Endothelial cell of hepatic sinusoid (primary cell): ENCODE data around the gene MYO6.

ENCODE experiments used
- in situ Hi-C: cut with HindIII; loops from 2 replicates; pipeline ENCODE4 v1.10.0; 2017; ENCODE audit warnings: low sequenced_read_pairs

MYO6 gene

DNA sequence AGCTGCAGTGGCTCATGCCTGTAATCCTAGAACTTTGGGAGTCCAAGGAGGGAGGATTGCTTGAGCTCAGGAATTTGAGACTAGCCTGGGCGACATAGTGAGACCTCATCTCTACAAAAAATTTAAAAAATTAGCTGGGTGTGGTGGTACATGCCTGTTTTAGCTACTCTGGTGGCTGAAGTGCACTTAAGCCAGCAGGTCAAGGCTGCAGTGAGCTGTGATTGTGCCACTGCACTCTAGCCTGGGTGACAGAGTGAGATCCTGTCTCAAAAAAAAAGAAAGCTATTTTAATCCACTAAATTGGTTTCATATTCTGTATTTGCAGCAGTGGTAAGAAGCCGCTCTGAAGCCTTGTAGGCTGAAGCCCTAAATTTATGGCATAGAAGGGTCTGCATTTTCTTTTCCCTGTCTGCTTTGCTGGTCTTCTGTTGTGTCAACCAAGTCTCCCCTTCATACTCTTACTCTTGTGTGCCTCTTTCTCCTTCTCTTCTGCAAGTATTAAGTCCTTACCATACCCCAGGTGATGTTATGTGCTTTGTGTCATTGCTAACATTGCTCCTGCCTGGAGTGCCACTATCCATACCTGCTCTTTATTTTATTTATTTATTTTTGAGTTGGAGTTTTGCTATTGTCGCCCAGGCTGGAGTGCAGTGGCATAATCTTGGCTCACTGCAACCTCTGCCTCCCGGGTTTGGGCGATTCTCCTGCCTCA lies 70.9 kb downstream of the MYO6 start:
- in situ Hi-C loops, result no loop called here

DNA sequence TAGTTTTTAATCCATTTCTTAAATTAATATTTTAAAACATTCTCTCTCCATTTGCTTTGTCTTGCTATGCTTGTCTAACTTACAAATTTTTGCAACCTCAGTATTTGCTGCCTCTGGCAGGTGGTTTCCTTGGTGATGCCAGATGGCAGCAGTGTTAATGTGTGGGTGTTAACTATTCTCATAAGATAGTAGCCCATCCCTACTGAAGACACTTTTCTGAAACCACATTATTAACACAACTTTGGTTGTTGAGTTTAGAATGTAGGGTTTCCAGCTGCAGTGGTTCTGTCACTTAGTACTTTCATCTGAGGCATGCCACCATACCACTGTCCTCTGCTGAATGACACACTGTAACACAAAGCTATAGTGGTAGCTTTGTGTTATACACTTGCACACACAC lies 75.1 kb downstream of the MYO6 start:
- in situ Hi-C loops, result no loop called here

DNA sequence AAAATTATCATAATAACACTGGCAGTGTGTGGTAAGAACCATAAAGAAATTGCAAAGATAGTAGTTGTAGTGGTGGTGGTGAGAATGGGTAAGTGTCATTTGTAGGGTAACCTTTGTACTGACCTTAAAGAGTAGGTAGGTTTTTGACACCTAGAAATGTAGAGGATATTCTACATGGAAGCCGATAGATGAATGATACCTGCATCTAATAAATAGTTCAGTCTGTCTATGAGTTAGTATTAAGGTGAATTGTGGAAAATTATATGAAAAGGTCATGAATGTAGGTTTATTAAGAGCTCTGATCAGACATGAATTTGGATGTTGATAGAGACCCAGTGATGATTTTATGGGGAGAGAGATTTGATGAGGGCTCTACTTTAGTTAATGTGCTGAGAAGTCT lies 78.1 kb downstream of the MYO6 start:
- in situ Hi-C loops, result no loop called here

DNA sequence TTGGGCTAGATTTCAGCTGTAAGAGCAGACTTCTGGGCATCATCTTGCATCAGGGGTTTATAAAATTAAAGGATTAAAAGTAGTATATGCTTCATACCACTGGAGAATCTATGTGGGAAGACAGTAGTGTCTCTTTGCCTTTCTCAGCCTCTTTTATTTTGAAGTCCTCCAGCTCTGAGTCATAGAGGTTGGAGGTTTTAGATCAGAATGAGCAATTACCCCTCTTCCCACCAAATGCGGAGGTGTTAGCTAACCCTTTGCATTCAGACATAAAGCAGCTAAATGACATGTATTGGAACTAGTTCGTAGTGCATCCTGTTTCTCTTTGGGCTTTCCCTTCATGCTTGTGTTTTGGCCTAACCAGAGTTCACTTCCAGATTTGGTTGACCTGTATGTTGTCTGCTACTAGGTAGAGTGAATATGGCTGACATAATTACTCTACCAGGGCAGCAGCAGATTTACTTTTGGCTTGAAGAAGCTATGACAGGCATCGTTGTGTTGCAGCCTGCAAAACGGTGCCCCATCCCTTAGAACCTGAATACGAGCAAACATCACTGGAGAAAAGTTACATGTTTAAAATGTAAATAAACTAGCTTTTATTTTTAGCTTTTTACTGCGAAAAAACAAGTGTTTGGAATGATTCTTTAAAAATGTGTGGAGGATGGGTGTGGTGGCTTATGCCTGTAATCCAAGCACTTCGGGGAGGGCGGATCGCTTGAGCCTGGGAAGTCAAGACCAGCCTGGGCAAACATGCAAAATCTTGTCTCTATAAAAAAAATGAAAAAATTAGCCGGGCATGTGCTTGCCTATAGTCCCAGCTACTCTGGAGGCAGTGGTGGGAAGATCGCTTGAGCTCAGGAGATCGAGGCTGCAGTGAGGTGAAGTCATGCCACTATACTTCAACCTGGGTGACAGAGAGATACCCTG lies 82.2 kb downstream of the MYO6 start:
- in situ Hi-C loops, result no loop called here

DNA sequence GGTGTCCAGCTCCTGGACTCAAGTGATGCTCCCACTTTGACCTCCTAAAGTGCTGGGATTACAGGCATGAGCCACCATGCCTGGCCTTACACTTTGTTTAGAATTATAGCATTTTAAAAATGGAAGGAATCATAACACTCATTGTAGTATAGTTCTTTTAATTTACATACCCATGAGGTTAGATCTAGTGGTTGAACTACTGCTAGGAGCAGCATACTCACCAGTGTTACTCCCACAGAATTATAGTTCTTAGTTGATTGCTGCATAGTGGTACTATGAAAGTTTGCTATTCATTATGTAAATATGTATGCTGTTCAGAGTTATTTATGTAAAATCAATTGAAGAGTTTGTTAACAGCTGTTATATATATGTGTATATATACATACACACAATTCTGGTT lies 85.4 kb downstream of the MYO6 start:
- in situ Hi-C loops, result no loop called here

DNA sequence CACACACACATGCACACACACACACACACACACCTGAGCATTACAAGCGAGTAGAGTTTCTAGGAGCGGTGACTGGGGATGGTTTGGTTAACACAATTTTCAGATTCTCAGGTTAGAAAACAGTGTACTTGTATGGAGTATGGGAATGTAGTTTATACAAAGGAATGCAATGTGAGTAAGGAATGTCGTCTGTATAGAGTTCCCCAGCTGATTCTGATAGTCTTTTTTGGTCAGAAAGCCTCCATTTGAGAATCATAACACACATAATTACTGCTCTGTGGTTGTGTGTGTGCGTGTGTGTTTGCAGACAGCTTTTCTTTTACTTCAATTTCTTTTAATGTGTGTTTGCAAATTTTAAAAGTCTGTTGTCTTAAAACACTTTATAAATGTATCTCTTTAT lies 93.2 kb downstream of the MYO6 start:
- in situ Hi-C loops, result no loop called here

DNA sequence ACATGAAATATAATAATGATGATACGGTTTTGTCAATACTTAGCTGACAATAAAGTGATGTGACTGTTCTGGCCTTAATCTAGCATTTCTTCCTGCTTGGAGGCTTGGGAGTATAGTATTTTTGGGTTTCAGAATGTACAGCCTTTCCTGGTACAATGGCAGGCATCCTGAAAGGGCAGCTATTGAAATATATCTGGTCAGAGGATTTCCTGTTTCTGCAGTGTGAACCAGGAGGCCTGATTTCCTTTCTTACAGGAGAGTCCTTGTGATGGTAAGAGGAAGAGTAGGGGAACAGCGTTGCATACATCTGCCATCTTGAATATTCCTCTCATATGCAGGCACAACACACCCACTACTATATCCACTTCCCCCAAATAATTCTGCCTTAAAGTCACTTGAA lies 93.7 kb downstream of the MYO6 start:
- in situ Hi-C loops, result no loop called here

DNA sequence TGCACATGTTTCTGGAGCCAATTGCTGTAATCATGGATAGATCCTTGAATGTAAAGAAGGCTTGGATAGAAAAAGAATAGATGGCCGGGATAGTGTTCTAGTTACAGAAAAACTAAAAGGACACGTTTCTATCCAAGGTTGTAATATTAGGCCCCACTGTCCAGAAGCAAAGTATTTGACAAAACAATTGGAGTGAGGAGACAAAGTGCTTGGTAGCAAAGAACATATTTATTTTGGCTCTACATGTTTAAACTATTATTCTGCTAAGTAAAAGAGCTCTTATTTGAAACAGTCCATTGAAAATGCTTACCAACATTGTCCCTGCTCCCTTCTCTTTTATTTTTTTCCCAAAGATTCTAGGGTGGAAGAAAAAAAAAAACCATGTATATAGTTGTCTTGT lies 94.4 kb downstream of the MYO6 start:
- in situ Hi-C loops, result no loop called here

DNA sequence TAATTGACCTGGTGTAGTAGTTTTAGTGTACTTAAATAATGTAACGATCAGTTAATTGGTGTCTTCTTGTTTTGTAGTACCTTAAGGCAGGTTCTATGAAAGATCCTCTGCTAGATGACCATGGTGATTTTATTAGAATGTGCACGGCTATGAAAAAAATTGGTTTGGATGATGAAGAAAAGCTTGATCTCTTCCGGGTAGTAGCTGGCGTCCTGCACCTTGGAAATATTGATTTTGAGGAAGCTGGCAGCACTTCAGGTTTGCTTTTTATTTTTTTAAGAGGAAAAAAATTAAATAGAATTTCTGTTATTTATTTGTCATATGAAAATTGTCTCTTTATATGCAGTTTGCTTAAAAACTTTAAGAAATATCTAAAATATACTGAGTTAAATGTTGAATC lies 99.2 kb downstream of the MYO6 start:
- in situ Hi-C loops, result loop anchor here (5.0 kb wide), 1 partner anchor 61 kb away; no protein-coding TSS in a partner anchor

DNA sequence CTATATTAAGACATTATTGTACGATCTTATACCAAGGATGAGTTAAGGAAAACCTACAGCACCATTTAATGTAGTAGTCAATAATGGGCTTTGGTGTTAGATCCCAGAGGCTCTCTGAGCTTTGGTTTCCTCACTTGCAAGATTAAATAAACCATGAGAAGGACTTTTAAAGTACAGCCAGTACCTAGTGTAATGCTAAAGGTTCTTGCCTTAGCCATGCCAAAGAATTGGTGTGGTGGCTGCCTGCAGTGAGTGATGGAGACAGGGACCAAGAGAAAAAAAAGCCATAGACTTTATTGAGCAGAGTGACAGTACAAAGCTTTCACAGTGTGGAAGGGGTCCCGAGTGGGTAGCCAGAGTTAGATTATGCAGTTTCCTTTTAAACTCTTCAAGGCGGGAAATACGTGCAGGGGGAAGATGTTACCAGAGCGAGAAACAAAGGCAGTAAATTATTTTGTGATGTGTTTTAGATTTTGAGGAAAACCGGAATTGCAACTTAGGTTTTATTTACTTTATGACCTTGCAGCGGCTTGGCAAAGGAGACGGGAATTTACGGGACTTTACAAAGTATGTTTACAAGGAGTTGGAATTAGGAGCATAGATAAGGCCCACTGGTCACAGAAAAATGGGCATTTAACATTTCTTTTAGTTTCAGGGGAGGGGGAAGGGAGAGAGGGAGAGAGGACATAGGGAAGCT lies 100.4 kb downstream of the MYO6 start:
- in situ Hi-C loops, result loop anchor here (5.0 kb wide), 1 partner anchor 62 kb away; no protein-coding TSS in a partner anchor

DNA sequence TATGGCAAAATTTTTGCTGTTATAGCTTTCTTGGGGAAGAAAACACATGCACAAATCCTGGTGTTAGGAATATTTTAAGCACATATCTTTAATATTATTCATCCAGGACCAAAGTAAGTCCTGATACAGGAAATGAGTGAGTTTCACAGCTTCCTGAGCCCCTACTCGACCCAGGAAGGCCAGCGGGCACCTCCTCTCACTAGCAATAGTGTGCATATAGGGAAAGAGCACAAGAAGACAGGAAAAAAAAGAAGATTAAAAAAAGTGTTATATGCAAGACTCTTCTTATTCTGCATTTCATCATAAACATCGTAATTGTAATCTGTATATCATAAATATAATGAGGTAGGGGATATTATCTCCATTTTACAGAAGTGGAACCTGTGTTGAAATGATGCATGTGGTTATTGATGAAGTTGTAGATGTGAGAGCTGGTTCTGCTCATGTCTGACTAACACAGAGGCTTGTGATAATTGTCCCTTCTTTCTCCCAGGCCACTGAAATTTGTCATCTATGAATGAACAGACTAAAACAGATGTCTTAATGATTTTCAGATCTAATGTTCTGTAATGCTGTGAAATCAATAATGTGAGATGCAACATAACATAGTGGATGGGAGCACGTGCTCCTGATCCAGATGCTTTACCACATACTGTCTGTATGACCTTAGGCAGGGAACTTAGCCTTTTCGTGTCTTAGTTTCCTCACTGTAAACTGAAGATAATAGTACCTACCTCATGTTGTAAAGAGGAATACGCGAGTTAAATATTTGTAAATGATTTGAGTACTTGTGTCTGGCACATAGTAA lies 101.2 kb downstream of the MYO6 start:
- in situ Hi-C loops, result no loop called here

DNA sequence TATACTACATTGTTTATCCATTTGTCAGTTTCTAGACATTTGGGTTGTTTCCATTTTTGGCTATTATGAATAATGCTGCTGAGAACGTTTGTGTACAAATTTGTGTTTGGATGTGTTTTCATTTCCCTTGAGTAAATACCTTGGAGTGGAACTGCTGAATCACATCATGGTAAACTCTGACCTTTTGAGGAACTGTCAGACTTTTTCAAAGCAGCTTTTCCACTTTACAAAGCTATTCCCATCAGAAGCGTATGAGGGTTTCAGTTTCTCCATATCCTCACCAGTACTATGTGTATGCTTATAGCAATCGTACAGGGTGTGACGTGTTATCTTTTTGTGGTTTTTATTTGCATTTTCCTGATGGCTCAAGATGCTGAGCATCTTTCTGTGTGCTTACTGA lies 103.7 kb downstream of the MYO6 start:
- in situ Hi-C loops, result no loop called here

DNA sequence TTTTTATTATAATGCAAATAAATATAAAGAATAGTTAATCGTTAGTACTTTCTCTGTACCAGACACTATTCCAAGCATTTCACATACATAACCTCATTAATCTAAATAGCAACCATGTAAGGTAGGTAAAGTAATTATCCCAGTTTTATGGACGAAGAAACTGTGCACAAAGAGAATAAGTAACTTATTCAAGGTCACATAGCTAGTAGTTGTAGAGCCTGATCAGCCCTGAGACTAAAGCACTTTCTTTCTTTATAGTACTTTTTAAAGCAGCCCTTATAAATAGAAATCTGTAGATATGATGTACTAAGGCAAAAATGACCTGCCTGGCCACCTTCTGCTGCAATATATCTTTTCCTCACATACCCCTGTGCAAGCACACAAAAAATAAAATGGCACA lies 104.8 kb downstream of the MYO6 start:
- in situ Hi-C loops, result no loop called here

DNA sequence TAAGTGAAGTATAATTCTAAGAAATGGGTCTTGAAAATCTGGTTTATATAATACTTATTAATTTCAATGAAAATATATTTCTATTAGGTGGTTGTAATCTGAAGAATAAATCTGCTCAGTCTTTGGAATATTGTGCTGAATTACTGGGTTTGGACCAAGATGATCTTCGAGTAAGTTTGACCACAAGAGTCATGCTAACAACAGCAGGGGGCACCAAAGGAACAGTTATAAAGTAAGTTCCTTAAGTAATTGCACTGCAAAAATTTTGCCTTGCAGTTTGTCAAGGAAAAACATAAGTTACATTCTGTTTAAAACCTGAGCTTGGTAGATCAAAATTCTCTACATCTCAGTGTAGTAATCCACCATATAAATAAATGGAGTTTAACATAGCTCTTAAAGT lies 106.0 kb downstream of the MYO6 start:
- in situ Hi-C loops, result no loop called here

DNA sequence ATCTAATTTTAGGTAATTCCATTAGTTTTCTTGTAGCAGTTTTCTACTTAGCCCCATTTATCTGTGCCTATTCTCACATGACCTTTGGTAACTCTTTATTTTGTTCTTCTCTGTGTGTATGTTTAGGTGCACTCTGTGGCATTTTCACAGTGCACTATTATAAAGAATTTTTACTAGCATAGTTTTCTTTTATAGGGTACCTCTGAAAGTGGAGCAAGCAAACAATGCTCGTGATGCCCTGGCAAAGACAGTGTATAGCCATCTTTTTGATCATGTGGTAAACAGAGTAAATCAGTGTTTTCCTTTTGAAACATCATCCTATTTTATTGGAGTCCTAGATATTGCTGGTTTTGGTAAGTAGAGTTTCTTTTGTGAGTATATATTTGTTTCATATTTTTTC lies 107.9 kb downstream of the MYO6 start:
- in situ Hi-C loops, result no loop called here

DNA sequence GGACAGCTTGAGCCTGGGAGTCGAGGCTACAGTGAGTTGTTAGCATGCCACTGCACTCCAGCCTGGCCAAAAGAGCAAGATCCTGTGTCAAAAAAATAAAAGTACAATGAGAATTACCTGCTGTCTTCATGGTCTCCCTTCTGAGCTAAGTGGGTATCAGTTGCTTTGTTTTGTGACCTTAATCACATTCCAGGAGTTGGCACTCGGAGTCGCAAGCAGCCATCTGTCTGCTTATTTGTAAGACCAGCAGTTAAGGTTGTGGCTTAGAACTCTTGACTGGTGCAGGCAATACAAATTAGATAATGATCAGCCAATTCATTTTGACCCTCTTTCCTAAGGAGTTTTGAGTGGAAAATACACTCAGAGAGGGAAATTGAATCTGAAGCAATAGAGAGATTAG lies 114.0 kb downstream of the MYO6 start:
- in situ Hi-C loops, result no loop called here

DNA sequence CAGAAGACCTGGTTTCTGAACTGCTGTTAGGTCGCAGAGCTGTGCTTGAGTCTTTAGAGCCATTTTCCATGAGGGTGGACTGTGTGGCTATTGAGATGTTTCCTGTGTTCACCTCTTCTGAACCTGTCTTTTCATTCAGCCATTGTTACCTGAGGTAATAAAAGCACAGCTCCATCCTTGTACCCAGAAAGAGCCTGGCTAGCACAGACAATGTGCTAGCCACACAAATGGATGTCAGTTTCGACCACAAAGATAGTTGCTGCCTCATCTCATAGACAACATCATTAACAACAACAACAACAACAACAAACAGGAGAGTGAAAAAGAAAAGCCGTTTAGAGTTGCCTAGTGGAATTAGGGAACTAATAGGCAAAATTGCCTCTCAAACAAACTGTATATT lies 114.7 kb downstream of the MYO6 start:
- in situ Hi-C loops, result no loop called here

DNA sequence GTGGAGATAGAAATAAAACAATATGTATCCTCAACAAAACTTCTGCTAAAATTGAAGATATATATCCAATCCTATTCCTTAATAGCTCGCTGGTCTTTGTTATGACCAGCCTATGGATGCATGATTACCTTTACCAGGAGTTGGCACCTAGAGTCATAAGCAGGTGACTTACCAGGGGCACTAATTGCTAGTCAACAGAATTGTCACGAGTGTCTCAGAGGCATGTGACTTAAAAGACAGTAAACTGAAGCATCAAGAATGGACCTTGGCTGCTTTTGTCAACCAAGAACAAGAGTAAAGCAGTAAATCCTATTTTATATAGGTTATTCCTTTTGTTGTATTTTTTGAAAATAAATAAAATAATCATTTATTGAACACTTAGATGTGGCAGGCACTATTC lies 115.4 kb downstream of the MYO6 start:
- in situ Hi-C loops, result no loop called here

DNA sequence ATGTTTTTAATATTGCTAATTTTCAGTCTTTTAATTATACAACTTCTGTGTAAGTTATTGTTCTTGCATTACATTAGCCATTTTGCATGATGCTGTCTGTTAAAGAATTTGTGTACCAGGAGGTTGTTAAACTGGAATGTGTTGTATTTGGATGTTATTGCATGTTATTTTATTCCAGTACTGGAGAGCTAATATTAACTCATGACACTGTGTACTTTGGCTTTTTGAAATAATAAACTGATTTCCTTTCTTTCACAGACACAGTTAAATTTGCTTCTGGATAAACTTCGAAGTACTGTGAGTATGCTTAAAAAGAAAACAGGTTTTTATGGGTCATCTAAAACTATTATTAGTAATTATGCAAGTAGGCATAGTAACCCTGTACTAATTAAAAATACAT lies 121.3 kb downstream of the MYO6 start:
- in situ Hi-C loops, result no loop called here

DNA sequence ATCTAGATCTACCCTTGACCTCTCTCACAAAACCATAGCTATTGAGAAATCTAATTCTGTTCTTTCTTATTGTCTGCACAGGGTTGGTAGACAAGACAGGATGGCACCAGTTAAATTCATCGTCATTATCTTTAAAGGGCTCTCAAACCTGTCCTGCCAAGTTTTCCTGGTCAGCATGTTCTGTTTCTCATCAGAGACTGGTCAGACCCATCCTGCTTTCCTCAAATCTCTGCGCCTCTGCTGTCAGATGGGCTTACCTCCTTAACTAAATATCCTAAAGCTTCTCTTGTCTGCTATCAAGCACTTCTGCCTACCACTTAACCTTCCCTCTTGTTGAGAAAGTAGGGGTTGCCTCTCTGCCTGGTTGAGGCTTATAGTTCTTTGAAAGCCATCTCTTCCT lies 125.2 kb downstream of the MYO6 start:
- in situ Hi-C loops, result no loop called here

DNA sequence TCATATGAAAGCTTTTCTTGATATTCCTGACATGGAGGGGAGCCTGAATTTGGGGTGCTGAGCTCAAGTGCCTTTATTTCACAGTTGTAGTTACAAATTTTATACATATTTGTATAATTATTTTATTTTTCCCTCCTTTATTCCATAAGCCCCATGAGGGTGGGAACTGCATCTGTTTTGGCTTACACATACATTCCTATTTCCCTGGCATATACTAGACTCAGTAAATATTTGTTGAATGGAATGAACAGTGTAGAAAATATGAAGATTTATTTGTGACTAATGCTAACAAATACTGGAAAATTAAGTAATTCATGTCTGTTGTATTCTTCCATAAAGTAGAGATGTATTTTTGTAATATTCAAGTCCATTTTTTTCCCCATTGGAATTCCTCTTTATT lies 127.1 kb downstream of the MYO6 start:
- in situ Hi-C loops, result no loop called here
